HG02840 (cell line): ENCODE results near the gene LIG1.

ENCODE experiments used
- ATAC-seq: cut with Tn5 transposase; IDR thresholded peaks from one replicate; pipeline ENCODE4 v1.9.1; 2021; ENCODE audit warnings: mild to moderate bottlenecking, moderate library complexity, moderate number of reproducible peaks; ENCODE audit not compliant: unreplicated experiment, low FRiP score

The LIG1 gene

DNA sequence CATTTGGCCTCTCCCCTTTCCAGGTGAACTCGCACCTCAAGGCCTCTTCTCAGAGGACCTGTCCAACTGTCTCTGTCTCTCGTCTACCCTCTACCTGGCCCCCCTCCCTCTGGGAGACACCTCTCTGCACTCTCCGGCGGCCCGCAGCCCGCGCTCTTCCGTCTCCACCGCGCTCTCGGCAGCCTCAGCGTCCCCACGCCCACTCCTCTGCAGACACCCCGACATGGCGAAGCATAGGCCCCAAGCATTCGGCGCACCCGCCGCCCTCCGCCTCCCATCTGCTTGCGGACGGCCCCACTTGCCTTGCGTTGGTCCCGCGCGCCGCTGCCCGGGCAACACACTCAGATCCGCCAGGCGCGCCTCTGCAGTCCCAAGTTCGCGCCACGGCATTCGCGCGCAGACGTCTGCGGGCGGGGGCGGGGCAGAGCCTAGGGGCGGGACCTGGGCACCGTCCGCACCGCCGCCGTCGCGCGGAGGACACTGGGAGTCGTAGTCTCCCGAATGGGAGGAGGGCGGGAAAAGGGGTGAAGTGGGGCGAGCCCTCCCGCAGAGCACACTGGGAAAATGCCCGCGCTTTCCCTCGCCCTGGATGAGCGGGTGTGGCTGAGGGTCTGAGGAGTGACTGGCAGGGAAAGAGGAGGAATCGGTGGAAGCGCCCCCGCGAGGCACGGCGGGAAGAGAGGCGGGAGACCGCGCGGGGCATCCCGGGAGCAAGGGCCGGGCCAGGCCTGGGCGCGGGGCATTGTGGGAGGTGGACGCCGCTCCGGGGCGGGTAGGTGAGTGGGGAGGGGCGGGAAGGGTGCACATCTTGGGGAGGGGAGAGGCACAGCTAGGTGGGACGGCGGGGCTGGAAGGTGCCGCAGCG, at the start of gene LIG1, which contains the start of gene ZSWIM9:
Gene LIG1, minus strand, starts transcription at position 406 of the 865 bp plus-strand sequence. CDS start 4,778 bp downstream, outside the sequence.
Gene ZSWIM9, plus strand, starts transcription at position 742 of the 865 bp plus-strand sequence. CDS start 1,123 bp downstream, outside the sequence.
- ATAC-seq = peak; percentile 85

DNA sequence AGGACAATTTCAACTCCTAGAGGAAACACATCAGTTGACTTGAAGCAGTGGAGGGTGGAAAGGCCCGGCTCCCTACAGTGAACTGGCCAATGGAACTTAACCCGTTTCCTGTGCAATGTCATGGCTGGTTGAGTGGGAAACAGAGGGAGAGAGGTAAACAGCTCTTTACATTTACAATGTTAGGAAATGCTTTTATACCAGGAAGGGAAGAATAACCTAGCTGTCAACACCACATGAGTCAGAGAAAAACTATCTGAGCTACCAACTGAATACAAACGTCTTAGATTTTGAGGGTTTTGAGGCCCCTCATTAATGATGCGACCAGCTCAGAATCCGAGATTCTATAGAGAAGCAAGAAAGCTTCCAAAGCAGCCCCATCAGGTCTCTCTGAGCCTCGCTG, 48.9 kb upstream of the LIG1 start:
- ATAC-seq = no peak

DNA sequence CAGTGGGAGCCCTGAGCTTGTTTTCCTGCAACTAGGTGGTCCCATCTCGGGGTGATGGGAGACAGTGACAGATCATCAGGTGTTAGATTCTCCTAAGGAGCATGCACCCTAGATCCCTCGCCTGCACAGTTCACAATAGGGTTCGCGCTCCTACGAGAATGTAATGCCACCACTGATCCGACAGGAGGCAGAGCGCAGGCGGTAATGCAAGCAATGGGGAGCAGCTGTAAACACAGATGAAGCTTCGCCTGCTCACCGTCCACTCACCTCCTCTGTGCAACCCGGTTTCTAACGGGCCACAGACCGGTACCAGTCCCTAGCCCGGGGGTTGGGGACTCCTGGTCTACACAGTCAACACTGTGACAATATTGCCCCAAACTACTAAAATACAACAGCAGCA, 46.8 kb upstream of the LIG1 start:
- no peak for ATAC-seq

DNA sequence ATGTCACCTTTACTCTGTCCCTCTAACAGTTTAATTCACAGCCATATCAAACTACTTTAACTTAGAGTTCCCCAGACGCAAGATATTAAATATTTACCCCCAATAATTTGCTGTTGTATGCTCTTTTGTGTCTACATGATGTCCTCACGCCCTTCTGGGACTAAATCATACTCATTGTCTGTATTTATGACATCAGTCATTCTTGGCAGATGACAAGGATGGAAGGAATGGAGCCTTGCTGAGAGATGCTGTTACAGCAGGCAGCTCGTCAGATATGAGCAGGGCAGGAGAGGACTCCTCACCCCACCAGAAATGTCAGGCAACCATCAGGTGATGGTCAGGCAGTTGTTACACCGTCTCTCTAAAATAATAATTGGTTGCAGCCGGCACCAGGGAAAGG, 43.8 kb upstream of the LIG1 start:
- no peak for ATAC-seq

DNA sequence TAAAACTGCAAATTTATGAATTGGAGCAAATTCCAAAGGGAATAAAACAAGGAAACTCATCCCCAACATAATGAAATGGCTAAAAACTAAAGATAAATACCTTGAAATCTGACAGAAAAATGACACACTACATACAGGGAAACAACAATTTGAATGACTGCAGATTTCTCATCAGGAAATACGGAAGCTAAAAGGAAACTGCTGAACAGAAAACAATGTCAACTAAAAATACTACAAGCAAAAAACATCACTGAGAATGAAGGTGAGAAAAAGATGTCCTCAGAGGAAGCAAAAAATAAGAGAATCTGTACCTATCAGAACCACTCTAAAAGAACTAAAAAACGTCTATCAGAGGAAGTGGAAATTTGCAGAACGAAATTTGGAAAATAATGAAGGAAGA, 39.9 kb upstream of the LIG1 start:
- no peak for ATAC-seq

DNA sequence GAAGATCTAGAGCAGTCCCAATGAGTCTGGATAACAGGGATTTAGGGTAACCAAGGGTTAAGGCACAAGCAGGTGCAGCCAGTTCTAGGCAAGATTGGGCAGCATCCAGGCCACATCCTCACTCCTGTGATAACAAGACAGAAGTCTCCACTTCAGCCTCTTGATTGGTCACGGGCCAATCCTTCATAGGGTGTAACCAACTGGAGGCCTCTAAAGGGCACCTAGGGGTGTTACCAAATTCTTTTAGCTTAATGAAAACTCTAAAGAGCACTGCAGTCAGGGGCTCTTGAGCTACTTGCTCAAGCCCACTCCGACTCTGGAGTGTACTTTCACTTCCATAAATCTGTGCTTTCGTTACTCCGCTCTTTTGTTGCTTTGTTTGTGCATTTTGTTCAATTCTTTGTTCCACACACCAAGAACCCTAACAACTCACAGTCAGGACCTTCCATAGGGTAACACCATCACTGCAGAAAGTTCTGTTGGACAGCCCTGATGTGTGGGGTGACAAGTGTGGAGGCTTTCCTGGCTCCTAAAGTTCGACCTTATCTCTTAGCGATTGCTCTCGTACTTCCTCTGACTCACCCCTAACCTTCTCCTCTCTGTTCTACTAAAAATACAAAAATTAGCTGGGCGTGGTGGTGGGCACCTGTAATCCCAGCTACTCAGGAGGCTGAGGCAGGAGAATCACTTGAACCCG, 36.4 kb upstream of the LIG1 start:
- no peak for ATAC-seq

DNA sequence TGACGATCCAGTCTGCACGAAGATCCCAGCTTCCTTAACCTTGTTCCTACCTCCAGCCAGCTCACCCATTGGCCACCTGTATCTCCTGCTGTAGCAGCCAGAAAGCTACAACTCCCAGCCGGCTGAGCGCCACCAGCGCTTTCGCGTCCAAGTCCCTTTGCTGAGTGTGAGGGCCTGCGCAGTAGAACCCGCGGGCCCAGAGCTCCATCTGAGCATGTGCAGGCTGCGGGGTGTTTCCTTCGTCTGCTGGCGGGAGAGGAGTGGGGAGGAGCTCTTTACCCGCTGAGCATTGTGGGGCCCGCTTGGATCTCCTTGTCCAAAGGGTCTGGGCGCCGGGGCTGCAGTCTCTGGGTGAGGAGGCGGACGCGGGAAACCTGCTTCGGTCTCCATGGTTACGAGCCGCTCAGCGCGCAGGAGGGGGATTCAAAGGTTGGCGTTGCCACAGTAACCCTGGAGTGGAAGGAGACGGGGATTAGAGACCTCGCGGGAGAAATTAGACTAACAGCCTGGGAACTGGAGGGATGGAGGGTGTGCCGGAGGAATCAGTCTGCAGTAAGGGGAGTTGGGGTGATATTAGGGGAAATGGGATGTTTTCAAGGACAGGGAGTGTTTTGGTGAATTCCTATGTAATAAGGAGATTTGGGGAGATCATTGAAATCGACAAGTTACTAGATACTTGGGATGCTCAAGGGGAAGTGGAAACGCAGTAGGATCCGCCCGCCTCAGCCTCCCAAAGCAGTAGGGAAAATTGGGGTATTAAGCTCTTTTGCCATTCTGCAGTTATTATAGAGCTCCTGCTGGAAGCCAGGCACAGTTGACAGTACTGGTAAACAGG, 33.9 kb upstream of the LIG1 start:
- ATAC-seq = peak; percentile 85

DNA sequence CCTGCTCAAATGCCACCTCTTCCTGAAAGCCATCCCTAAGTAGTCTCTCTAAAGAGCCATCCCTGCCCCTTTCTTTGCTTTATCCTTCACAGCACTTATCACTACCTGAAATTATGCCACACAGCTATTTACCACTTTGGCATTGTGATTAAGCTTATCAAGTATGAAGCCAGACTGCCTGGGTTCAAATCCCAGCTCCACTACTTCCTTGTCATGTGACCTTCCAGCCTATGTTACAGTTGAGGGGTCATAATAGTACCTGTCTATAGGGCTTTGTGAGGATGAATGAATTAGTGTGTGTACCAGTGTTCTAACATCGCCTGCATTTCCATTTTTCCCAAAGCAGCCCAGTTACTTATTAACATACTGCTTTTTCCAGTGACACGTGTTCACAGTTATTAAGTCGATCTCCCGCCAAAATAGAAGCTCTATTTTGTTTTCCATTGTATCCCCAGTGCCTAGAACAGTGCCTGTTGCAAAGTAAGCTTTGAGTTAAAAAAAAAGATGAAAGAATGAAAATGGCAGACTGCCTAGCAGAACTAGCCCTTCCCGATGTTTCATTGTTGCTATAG, 33.2 kb upstream of the LIG1 start:
- ATAC-seq = no peak

DNA sequence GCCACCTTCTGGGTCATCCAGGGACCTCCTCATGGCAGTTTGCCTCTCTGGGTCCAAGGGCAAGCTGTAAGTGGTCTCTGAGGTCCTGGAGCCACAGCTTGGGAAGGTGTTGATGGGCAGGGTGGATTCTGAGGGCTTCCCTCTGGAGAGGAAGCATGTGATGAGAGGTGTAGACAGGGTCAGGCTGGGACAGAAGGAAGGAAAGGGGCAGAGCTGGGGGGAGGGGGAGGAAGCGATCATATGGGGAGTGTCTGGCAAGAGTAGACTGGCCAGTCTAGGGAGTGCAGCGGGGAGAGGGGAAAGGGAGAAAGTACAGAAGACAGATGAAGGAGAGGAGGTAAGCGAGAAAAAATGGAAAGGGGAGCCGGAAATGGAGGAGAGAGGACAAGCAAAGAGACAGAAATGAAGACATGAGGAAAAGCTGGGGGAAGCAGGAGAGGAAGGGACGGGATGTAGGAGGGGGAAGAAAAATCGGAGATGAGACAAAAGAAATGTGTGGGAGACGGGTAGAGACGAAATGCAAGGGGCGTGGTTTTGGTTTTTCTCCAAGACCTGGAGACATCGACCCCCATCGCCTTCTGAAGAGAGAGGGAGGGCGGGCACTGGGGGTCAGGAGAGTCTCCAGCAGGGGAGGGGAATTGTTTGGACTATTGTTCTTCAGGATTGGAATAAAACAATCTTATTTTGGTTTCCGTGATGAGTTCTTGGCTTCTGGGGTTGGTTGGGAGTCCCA, 27.0 kb upstream of the LIG1 start:
- no peak for ATAC-seq

DNA sequence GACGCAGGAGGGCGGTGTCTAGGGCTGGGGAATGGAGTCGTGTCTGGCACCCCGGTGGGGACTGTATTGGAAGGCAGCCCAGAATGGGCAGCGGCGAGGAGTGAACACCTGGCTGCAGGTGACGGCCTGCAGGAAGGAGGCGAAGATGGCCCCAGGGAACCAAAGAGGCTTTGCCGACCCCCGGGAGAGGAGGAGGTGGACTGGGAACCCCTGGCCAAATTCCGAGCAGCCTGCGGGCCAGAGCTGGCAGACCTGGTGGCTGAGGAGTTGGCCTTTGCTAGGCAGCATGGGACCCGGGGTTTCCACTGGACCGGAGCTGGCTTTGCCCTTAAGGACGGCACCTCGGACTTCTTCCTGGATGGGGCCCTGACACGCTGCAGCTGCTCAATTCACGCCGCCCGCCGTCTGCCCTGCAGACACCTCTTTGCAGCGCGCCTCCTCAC, 26.2 kb upstream of the LIG1 start:
- no peak for ATAC-seq

DNA sequence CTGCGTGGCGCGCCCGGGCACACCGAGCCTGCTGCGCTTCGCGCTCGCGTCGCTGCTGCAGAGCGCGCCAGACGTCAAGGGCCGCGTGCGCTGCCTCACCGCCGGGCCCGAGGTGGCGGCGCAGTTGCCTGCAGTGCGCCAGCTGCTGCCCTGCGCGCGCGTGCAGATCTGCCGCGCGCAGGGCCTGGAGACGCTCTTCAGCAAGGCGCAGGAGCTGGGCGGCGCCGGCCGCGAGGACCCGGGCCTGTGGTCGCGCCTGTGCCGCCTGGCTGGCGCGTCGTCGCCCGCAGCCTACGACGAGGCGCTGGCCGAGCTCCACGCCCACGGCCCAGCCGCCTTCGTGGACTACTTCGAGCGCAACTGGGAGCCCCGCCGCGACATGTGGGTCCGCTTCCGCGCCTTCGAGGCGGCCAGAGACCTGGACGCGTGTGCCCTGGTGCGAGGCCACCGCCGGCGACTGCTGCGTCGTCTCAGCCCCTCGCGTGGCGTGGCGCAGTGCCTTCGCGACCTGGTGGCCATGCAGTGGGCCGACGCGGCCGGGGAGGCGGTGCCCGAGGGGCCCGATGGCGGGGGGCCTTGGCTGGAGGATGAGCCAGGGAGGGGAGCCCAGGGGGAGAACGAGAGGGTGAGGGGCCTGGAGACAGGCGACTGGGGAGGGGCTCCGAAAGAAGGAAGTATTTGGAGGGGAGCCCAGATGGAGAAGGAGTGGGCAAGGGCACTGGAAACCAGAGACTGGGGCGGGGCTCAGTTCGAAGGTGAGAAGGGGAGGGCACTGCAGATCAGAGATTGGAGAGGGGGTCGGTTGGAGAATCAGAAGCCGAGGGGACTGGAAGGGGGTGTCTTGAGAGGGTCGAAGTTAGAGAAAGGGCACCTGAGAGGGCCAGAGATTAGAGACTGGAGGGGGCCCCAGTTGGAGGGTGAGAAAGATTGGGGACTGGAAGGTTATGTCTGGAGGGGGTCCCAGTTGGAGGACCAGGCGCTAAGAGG, 25.0 kb upstream of the LIG1 start:
- no peak for ATAC-seq

DNA sequence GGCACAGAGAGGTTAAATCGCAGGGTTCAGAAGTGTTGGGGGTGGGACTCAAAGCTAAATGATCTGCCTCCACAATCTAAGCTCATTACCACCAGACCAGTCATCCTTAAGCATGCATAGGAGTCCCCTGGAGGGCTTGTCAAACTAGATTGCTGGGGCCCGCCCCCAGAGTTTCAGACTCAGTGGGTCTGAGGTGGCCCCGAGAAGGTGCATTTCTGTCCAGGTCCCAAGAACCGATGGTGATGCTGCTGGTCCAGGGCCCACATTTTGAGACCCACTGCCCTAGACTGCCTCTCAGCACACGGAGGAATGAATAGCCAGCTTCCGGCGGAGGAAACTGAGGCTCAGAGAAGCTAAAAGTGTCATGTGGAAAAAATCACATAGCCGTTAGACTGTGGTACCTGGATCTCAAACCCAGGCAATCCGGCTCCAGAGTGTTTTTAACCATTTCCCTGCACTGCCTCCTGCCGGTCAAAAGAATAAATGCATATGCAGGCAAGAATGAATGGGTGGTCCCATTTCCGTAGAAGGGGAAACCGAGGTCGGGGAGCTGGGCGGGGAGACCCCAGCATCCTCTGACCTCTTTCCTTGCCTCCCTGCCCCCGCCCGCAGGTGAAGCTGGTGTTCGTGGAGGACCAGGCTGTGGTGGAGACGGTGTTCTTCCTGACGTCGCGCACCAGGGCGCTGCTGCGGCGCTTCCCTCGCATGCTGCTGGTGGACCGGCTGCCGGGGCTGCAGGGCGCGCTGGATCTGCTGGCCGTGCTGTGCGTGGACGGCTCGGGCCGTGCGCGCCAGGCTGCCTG, 24.1 kb upstream of the LIG1 start:
- ATAC-seq = no peak

DNA sequence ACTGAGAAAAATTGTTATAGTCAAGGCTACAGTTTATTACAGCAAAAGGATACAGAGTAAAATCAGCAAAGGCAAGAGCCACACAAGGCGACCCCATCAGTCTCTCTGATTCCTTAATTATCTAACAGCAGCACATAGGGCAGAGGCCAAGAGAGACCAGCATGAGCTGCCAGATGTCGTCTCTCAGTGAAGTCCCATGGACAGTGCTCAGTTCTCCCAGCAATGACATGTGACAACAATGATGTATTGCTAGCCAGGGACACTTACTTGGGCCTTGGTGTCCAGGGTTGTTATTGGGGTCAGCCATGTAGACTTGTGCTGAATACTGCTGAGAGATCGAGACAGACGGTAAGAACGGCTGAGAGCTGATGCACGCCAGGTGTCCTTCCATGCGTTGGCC, 22.6 kb upstream of the LIG1 start:
- ATAC-seq = no peak

DNA sequence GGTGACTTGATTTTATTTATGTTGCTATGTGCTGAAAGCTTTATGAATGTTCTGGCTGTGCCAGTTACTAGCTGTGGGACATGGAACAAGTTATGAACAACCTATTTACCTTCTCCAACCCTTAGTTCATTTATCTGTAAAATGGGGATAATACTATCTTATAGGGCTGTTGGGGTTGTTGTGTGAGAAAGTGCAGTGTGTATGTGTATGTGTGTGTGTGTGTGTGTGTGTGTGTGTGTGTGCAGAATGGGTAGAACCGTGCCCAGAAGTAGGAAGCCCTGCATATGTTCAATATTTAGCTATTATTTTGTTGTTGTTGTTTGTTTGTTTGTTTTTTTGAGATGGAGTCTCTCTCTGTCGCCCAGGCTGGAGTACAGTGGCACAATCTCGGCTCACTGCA, 20.7 kb upstream of the LIG1 start:
- no peak for ATAC-seq

DNA sequence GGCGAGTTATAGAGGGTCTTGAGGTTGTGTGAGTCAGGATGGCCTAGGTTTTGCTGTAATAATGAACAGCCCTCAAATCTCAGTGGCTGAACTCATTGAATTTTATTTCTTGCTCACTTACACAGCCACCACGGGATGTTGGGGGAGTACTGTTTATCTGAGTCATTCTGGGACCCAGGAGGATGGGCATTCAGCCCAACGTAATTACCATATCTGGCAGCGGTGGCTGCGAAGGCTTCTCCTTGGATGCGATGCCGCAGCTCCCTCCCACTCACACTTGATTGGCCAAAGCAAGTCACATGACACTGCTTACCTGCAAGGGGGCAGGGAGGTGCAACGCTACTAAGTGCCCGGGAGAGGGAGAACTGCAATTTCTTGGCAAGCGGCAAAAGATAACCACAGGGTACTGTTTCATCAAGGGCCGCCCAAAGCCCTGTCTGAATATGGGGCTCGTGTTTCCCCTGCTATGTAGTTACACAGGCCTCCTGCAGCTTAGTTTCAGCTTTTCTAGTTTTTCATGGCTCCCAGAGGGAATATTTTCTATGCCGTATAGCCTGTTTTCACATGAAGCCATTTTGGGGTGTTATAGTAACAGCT, 20.2 kb upstream of the LIG1 start:
- no peak for ATAC-seq

DNA sequence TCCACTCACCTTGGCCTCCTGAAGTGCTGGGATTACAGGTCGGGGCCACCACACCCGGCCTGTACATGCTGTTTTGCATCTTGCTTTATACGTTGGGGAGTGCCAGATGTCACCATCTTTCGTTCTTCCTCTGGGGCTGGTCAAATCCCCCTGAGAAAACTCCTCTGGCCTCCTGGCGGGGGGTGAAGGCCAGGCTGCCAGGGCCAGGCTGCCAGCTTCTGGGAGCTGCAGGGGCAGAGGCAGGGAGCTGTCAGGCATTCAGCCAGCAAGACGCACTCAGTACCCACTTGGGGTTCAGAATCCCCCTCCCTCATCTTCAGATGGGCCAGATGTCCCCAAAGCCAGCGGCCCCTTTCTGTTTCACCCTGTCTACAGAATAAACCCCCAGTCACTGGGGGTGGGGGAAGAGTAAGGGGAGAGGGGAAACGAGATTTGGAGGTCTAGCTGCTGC, 16.4 kb upstream of the LIG1 start:
- peak; percentile 74 for ATAC-seq

DNA sequence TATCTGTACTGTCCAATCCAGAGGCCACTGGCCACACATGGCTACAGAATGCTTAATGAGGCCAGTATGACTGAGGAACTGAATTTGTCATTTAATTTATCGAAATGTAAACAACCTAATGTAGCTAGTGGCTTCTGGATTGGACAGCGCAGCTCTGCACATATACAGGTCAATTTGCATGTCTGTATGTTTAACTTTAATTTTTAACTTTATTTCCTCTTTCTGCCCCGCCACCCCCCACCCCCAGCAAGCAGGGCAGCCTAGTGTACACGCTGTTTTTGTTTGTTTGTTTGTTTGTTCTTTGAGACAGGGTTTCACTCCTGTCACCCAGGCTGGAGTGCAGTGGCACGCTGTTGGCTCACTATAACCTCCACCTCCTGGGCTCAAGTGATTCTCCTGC, 15.9 kb upstream of the LIG1 start:
- ATAC-seq = peak; percentile 33
